ENCODE measurements around the gene NAPB. TPM values are rescaled to one million over a fixed set of nuclear protein-coding genes. Genes with fewer than 3 reads are reported as not detected.

The NAPB gene
- total and polyA plus RNA-seq, 2 of the 8 experiments (the other 6 are each of a cell fraction or from before 2014, with no cell fraction given) = 6.2 to 12.3 TPM

GRCh38 chr20:23419995-23420901 lies 1.0 kb downstream of the NAPB start (continued):
- TF ChIP-seq, protein P1, sequence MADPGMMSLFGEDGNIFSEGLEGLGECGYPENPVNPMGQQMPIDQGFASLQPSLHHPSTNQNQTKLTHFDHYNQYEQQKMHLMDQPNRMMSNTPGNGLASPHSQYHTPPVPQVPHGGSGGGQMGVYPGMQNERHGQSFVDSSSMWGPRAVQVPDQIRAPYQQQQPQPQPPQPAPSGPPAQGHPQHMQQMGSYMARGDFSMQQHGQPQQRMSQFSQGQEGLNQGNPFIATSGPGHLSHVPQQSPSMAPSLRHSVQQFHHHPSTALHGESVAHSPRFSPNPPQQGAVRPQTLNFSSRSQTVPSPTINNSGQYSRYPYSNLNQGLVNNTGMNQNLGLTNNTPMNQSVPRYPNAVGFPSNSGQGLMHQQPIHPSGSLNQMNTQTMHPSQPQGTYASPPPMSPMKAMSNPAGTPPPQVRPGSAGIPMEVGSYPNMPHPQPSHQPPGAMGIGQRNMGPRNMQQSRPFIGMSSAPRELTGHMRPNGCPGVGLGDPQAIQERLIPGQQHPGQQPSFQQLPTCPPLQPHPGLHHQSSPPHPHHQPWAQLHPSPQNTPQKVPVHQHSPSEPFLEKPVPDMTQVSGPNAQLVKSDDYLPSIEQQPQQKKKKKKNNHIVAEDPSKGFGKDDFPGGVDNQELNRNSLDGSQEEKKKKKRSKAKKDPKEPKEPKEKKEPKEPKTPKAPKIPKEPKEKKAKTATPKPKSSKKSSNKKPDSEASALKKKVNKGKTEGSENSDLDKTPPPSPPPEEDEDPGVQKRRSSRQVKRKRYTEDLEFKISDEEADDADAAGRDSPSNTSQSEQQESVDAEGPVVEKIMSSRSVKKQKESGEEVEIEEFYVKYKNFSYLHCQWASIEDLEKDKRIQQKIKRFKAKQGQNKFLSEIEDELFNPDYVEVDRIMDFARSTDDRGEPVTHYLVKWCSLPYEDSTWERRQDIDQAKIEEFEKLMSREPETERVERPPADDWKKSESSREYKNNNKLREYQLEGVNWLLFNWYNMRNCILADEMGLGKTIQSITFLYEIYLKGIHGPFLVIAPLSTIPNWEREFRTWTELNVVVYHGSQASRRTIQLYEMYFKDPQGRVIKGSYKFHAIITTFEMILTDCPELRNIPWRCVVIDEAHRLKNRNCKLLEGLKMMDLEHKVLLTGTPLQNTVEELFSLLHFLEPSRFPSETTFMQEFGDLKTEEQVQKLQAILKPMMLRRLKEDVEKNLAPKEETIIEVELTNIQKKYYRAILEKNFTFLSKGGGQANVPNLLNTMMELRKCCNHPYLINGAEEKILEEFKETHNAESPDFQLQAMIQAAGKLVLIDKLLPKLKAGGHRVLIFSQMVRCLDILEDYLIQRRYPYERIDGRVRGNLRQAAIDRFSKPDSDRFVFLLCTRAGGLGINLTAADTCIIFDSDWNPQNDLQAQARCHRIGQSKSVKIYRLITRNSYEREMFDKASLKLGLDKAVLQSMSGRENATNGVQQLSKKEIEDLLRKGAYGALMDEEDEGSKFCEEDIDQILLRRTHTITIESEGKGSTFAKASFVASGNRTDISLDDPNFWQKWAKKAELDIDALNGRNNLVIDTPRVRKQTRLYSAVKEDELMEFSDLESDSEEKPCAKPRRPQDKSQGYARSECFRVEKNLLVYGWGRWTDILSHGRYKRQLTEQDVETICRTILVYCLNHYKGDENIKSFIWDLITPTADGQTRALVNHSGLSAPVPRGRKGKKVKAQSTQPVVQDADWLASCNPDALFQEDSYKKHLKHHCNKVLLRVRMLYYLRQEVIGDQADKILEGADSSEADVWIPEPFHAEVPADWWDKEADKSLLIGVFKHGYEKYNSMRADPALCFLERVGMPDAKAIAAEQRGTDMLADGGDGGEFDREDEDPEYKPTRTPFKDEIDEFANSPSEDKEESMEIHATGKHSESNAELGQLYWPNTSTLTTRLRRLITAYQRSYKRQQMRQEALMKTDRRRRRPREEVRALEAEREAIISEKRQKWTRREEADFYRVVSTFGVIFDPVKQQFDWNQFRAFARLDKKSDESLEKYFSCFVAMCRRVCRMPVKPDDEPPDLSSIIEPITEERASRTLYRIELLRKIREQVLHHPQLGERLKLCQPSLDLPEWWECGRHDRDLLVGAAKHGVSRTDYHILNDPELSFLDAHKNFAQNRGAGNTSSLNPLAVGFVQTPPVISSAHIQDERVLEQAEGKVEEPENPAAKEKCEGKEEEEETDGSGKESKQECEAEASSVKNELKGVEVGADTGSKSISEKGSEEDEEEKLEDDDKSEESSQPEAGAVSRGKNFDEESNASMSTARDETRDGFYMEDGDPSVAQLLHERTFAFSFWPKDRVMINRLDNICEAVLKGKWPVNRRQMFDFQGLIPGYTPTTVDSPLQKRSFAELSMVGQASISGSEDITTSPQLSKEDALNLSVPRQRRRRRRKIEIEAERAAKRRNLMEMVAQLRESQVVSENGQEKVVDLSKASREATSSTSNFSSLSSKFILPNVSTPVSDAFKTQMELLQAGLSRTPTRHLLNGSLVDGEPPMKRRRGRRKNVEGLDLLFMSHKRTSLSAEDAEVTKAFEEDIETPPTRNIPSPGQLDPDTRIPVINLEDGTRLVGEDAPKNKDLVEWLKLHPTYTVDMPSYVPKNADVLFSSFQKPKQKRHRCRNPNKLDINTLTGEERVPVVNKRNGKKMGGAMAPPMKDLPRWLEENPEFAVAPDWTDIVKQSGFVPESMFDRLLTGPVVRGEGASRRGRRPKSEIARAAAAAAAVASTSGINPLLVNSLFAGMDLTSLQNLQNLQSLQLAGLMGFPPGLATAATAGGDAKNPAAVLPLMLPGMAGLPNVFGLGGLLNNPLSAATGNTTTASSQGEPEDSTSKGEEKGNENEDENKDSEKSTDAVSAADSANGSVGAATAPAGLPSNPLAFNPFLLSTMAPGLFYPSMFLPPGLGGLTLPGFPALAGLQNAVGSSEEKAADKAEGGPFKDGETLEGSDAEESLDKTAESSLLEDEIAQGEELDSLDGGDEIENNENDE (IDR thresholded peaks at IDR 0.05; ENCODE audit: insufficient replicate concordance, low read length) = no peak
- no peak for TF ChIP-seq EGR1 (IDR thresholded peaks at IDR 0.05; ENCODE audit: borderline replicate concordance, low read depth, low read length)
